Measurements from ENCODE around the gene KLRB1. TPM values are rescaled to one million over a fixed set of nuclear protein-coding genes. Genes with fewer than 3 reads are reported as not detected.

KLRB1 gene
- total RNA-seq: not detected in 2 replicates

DNA sequence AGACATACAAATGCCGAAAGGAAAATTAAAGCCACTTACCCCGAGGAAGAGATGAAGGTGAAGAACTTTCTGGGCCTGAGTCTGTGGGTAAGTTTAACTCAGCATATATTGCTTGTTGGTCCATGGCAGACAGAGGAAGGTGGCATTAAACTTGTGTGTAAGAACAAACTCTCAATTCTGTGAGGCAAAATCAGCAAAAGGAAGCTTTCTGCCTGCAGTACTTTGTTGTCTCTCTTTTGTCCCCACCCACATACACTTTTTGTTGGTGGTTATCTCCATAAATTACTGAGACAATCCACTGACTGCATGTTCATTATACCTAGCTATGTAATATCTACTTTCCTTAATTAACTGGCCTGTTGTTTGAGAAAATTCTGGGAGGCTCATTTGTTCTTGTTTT lies at the start of gene KLRB1:
Gene KLRB1, minus strand, starts transcription at position 201 of the 400 bp plus-strand sequence. Its CDS starts 77 bp downstream, at position 124.

Other genes with a start within 250 kb of the KLRB1 start
- 0.36 and 0.97 TPM in 2 replicates for gene CLEC2D, start 61.8 kb upstream of the KLRB1 start, total RNA-seq
- not detected in 2 replicates for gene CLECL1, start 125.2 kb upstream of the KLRB1 start, total RNA-seq
- not detected in 2 replicates for gene CD69, start 153.0 kb upstream of the KLRB1 start, total RNA-seq
- not detected in 2 replicates for gene KLRF1, start 219.6 kb upstream of the KLRB1 start, total RNA-seq